Activated gamma-delta T cell (primary cell): ENCODE measurements around the gene PTH2.
A peak's percentile ranks its signal among the peaks of the same experiment; 100 is the strongest.
"Not testable (repeated sequence)": the region's sequence is repeated elsewhere in the genome, so short reads cannot be mapped to it uniquely, and the experiment has no call there.

Experiments
- DNase-seq: peaks from one replicate; lab custom pipeline; 2025; lab: John Stamatoyannopoulos, UW
- total RNA-seq, 2 donors: gene quantifications; one replicate each; lab custom pipeline; 2026; lab: John Stamatoyannopoulos, UW

The PTH2 gene, protein sequence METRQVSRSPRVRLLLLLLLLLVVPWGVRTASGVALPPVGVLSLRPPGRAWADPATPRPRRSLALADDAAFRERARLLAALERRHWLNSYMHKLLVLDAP
- total RNA-seq, result 0 reads per million in 2 donors

- no peak for DNase-seq
Measured at GRCh38 chr19:49423071-49423984, at the start of gene PTH2. PTH2 (minus strand) TSS chr19:49423441; CDS start chr19:49423339, 102 bp downstream.

DNA sequence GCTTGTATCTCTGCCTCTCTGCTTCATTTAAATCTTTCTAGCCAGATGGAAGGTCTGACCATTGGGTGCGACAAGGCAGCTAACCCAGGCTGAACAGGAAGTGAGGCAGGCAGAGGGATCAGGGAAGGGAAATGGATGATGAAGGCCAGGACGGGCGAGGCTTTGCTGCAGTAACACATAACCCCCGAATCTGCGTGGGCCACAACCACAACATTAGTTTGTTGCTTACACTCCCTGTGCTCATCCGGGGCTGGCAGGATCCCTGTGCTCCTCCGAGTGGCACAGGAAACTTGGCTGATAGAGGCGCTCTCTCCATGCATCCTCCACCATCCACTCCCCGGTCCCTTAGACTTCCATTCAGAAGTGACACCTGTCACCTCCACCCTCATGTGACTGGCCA is 49.7 kb upstream of the PTH2 start:
- no peak for DNase-seq

- no peak for DNase-seq
Measured at GRCh38 chr19:49470615-49470978, 47.4 kb upstream of the PTH2 start.

GRCh38 chr19:49469828-49470614 is 46.8 kb upstream of the PTH2 start:
- peak; percentile 80 for DNase-seq

DNA sequence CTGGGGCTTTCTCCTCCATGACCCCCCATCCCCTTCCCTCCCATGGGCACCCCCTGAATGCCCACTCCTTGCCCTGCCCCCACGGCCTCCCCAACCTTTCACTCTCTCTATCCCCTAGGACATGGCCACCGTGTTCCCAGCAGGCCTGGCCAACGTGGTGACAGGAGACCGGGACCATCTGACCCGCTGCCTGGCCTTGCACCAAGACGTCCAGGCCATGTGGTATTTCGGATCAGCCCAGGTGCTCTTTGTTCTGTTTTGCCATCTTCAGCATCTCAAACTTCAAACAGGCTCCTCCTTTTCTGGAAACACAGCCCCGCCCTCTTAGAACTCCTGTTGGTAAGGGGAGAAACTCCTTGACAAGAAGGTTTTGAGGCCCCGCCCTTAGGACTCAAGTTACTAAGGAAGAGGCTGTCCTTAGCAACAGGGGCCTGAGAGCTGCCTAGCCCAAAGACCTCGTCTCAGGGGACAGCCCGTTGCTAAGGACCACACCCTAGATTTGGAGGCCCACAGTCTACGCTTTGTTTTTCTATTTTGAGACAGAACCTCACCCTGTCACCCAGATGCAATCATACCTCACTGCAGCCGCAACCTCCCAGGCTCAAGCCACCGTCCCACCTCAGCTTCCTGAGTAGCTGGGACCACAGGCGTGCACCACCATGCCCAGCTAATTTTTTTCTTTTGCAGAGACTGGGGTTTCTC is 45.7 kb upstream of the PTH2 start:
- DNase-seq, result peak; percentile 67

DNA sequence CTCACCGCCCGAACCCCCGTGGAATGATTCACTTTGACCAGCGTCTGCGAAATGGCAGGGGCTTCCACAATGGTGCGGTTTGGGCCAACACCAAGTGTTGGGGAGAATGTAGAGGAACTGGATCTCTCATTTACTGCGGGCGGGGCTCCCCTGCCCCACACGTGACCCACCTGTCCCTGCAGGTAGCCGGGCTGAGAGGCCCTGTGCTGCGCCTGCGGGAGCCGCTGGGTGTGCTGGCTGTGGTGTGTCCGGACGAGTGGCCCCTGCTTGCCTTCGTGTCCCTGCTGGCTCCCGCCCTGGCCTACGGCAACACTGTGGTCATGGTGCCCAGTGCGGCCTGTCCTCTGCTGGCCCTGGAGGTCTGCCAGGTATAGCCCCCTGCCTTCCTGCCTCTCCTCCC is 45.0 kb upstream of the PTH2 start:
- DNase-seq, result no peak

- no peak for DNase-seq
Measured at GRCh38 chr19:49465371-49465770, 42.1 kb upstream of the PTH2 start.

- DNase-seq, result no peak
Measured at GRCh38 chr19:49463960-49464740, 40.9 kb upstream of the PTH2 start.

DNA sequence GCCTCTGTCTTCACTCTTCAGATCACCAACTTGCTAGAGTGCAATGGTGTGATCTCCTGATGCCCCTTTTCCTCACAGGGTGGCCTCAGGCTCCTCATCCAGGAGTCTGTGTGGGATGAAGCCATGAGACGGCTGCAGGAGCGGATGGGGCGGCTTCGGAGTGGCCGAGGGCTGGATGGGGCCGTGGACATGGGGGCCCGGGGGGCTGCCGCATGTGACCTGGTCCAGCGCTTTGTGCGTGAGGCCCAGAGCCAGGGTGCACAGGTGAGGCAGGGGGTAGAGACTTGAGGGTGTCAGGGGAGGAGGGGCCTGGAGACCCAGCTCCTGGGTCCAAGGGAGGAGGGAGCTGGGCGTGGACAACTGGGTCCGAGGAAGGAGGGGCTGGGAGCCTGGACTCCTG is 39.3 kb upstream of the PTH2 start:
- no peak for DNase-seq

DNA sequence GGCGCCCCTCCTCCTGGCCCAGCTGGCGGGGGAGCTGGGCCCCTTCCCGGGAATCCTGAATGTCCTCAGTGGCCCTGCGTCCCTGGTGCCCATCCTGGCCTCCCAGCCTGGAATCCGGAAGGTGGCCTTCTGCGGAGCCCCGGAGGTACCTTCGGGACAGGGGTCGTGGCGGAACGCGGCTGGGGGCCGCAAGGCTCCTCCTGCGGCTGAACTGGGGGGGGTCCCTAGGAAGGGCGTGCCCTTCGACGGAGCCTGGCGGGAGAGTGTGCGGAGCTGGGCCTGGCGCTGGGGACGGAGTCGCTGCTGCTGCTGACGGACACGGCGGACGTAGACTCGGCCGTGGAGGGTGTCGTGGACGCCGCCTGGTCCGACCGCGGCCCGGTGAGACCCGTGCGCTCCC is 38.4 kb upstream of the PTH2 start:
- DNase-seq, result no peak

GRCh38 chr19:49461130-49461529 is 37.9 kb upstream of the PTH2 start:
- DNase-seq, result not testable (repeated sequence)

DNA sequence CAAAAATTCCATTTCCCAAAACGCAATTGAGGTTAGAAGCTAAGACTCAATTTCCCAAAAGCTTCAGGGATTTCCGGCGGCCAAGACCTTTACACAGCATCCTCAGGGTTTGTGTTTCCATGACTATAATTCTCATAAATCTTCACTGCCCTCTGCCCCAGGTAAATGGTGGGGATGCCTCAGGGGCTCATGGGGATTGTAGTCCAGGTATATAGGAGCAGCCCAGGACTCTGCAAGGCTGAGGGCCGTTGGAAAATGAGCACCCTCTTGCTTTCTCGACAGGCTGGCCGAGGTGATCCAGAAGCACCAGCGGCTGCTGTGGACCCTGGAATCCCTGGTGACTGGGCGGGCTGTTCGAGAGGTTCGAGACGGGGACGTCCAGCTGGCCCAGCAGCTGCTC is 36.1 kb upstream of the PTH2 start:
- no peak for DNase-seq

GRCh38 chr19:49458567-49458903 is 35.3 kb upstream of the PTH2 start:
- DNase-seq, result no peak

DNA sequence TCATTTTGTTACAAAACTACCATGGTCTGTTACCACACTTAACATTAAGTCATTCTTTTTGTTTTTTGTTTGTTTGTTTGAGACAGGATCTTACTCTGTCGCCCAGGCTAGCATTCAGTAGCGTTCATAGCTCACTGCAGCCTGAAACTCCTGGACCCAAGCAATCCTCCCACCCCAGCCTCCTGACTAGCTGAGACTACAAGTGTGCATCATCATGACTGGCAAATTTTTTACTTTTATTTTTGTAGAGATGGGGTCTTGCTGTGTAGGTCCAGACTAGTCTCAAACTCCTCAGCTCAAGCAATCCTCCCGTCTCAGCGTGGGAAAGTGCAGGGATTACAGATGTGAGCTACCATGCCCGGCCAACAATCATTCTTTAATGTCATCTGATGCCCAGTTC is 33.1 kb upstream of the PTH2 start:
- no peak for DNase-seq

GRCh38 chr19:49455773-49456172 is 32.5 kb upstream of the PTH2 start:
- no peak for DNase-seq

DNA sequence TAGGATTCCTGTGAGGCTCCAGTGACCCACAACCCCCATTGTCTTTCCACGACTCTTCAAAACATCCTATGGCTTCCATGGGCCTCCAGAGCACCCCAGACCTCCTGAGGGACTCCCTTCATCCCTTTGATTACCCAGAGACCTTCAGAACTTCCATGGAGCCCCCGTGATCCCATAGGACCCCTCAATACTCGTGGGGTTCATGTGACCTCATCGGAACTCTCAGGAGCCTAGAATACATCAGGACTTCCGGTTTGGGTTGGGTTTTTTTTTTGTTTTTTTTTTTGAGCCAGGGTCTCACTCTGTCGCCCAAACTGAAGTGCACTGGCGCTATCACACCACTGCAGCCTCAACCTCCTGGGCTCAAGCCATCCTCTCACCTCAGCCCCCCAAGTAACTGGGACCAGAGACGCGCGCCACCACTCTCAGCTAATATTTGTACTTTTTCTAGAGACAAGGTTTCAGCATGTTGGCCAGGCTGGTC is 30.6 kb upstream of the PTH2 start:
- DNase-seq, result no peak

GRCh38 chr19:49453013-49453756 is 29.9 kb upstream of the PTH2 start, which contains the start of gene ALDH16A1:
ALDH16A1 (plus strand) TSS chr19:49453225; CDS start chr19:49453332, 107 bp downstream.
- peak; percentile 95 for DNase-seq

DNA sequence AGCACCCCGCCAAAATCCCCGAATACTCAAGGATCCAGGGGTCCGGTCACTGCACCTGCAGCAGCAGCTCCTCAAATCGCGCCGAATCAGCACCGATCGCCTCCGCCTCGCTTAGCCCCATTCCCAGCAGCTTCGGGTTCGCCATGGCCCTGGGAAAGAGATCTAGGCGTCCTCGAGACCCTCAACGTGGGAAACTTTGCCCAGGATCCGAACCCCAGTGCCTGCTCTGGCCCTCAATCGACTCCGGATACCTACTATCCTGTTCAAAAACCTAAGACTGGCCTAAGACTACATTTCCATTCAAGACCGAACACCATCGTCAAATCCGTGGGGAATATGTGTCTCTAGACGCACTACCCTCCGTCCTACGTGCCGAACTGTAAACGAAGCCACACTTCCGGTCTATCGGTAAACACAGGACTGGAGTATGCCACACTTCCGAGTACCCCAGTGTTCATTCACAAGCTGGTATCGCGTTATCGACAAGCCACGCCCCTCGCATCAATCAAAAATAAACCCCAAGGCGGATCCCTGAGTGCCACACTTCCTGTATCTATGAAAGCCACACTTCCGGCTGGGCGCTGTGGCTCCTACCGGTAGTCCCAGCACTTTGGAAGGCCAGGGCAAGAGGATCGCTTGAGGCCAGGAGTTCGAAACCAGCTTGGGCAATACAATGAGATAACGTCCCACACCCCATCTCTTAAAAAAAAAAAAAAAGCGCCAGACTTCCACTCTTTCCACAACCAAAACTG is 28.4 kb upstream of the PTH2 start, which contains the start of gene PIH1D1:
Gene PIH1D1, minus strand, starts transcription at position 385 of the 752 bp plus-strand sequence. Its CDS starts 240 bp downstream, at position 145.
- DNase-seq, result no peak

- DNase-seq, result no peak
Measured at GRCh38 chr19:49450405-49450804, 27.2 kb upstream of the PTH2 start.

DNA sequence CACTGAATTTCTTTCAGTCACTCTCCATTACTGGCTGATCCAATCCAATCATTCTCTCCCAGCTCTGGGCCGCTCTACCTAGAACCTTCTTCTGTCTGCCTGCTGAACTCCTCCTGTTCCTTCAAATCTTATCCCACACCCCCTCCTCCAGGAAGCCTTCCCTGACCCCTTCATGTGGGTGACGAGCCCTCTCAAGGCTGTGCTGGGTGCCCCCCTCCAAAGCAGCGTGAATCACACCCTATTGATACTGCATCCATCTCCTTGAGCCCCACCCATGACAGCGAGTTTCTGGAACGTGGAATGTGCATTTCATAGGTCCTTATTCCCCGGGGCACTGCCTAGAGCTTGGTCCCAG is 25.2 kb upstream of the PTH2 start:
- no peak for DNase-seq
